RWPE1 (cell line): Measurements from ENCODE around the gene IKZF3.
A peak's percentile ranks its signal among the peaks of the same experiment; 100 is the strongest.
"Not testable (repeated sequence)": the region's sequence is repeated elsewhere in the genome, so short reads cannot be mapped to it uniquely, and the experiment has no call there.

Source experiments
- CTCF ChIA-PET: fragments of 350-600 bp; sonication (Branson Sonifier 250); formaldehyde crosslinking; extraction: SDS; loops from one replicate; lab custom pipeline; 2021; lab: Yijun Ruan, JAX
- POLR2A ChIA-PET: fragments of 400-600 bp; formaldehyde crosslinking; extraction: SDS; loops from one replicate; lab custom pipeline; 2020; ENCODE audit warnings: antibody characterized with exemption; ENCODE audit not compliant: low non-redundant PET; lab: Yijun Ruan, JAX
- DNase-seq: peaks from one replicate; pipeline ENCODE4 v3.0.0; 2012; ENCODE audit warnings: low spot score
- H3K27ac ChIP-seq: fragments of 450-650 bp; 2 replicates; pipeline ENCODE4 v1.5.1; 2017
- TF ChIP-seq, protein P1 (sequence below): fragments of 450-650 bp; conservative IDR thresholded peaks from 2 replicates; pipeline ENCODE4 v1.5.1; 2017; ENCODE audit warnings: low read depth, mild to moderate bottlenecking

Gene IKZF3

DNA sequence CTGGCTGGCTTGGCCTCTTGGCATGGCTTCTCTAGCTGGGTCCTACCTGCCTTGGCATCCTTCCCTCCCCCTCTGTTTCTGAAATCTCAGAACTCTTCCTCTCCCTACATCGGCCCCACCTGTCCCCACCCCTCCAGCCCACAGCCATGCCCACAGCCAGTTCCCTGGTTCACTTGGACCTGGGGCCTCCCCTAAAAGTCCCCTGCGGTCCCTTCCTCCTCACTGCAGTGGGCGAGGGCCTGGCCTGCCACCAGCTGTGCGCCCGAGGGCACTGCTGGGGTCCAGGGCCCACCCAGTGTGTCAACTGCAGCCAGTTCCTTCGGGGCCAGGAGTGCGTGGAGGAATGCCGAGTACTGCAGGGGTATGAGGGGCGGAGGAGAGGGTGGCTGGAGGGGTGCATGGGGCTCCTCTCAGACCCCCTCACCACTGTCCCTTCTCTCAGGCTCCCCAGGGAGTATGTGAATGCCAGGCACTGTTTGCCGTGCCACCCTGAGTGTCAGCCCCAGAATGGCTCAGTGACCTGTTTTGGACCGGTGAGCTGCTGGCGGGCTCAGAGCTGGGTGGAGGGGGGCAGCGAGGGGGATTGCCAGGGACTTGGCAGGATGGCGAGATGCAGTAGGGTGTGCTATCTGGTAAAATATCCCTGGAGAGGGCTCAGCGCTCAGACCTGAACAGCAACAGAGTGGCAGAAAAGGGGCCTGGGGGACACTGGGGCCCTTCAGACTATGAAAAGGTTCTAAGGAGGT lies 147.9 kb downstream of the IKZF3 start:
- peak overlapping the region; percentile 68 for H3K27ac ChIP-seq
- no peak for DNase-seq
- CTCF ChIA-PET, result interaction anchor here (0.8 to 1.5 kb wide), 2 partner anchors 10 to 13 kb away, joined by 3 to 11 read pairs; no protein-coding TSS in a partner anchor
- POLR2A ChIA-PET, result interaction anchor here (0.6 kb wide), 1 partner anchor 35 kb away, joined by 4 read pairs; no protein-coding TSS in a partner anchor
- TF ChIP-seq, protein P1, sequence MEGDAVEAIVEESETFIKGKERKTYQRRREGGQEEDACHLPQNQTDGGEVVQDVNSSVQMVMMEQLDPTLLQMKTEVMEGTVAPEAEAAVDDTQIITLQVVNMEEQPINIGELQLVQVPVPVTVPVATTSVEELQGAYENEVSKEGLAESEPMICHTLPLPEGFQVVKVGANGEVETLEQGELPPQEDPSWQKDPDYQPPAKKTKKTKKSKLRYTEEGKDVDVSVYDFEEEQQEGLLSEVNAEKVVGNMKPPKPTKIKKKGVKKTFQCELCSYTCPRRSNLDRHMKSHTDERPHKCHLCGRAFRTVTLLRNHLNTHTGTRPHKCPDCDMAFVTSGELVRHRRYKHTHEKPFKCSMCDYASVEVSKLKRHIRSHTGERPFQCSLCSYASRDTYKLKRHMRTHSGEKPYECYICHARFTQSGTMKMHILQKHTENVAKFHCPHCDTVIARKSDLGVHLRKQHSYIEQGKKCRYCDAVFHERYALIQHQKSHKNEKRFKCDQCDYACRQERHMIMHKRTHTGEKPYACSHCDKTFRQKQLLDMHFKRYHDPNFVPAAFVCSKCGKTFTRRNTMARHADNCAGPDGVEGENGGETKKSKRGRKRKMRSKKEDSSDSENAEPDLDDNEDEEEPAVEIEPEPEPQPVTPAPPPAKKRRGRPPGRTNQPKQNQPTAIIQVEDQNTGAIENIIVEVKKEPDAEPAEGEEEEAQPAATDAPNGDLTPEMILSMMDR, result no peak

DNA sequence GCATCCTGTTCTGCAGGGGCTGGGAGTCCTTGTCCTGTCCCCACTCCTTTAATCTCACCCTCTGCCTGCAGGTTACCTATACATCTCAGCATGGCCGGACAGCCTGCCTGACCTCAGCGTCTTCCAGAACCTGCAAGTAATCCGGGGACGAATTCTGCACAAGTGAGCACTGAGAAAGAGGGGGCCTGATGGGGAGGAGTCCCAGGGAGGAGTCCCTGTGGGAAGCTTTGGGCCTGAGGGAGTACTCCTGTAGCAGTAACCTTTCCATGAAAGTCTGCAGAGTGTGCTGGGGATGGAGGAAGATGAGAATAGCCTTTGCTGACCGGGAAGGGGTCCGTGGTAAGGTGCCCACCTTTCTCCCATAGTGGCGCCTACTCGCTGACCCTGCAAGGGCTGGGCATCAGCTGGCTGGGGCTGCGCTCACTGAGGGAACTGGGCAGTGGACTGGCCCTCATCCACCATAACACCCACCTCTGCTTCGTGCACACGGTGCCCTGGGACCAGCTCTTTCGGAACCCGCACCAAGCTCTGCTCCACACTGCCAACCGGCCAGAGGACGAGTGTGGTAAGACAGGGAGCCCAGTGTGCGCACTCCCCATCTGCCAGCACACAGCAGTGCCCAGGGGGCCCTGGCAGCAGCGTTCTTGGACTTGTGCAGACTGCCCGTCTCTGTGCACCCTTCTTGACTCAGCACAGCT lies 148.6 kb downstream of the IKZF3 start:
- ChIA-PET CTCF (interaction anchor here (0.8 to 1.2 kb wide), 2 partner anchors 10 to 47 kb away, joined by 3 to 4 read pairs; no protein-coding TSS in a partner anchor), POLR2A (no interaction called here)
- no peak for DNase-seq
- TF ChIP-seq, protein P1, result no peak
- peak overlapping the region; percentile 68 for H3K27ac ChIP-seq

DNA sequence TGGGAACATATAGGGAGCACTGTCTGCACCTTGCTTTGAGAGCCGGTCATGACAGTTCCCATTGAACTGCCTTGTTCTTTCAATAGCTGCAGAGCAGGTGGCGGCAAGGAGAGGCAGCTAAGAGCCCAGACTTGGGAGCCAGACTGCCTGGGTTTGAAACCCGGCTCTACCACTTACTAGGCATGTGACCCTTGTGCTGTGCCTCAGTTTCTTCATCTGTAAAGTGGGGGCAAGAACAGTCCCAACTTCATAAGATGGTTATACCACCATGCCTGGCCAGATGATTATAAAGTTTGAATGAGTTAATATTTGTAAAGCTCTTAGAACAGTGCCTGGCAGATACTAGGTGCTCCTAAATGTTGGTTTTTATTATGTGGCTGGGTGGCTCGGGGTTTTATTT lies 149.9 kb downstream of the IKZF3 start:
- TF ChIP-seq, protein P1, result no peak
- ChIA-PET CTCF (no interaction called here), POLR2A (no interaction called here)
- DNase-seq, result no peak
- H3K27ac ChIP-seq, result no peak overlapping the region

DNA sequence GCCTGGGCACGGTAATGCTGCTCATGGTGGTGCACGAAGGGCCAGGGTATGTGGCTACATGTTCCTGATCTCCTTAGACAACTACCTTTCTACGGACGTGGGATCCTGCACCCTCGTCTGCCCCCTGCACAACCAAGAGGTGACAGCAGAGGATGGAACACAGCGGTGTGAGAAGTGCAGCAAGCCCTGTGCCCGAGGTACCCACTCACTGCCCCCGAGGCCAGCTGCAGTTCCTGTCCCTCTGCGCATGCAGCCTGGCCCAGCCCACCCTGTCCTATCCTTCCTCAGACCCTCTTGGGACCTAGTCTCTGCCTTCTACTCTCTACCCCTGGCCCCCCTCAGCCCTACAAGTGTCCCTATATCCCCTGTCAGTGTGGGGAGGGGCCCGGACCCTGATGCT lies 152.3 kb downstream of the IKZF3 start:
- no peak for DNase-seq
- CTCF ChIA-PET, result no interaction called here
- TF ChIP-seq, protein P1, result no peak
- POLR2A ChIA-PET, result no interaction called here
- H3K27ac ChIP-seq, result no peak overlapping the region

DNA sequence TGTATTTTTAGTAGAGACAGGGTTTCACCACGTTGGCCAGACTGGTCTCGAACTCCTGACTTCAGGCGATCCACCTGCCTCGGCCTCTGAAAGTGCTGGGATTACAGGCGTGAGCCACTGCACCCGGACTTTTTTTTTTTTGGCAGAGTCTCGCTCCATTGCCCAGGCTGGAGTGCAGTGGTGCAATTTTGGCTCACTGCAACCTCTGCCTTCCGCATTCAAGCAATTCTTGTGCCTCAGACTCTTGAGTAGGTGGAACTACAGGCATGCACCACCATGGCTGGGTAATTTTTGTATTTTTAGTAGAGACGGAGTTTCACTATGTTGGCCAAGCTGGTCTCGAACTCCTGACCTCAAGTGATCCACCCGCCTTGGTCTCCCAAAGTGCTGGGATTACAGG lies 153.0 kb downstream of the IKZF3 start:
- H3K27ac ChIP-seq, POLR2A ChIA-PET, DNase-seq: not testable (repeated sequence)
- CTCF ChIA-PET, result interaction anchor here (1.1 kb wide), 1 partner anchor 87 kb away, joined by 4 read pairs; no protein-coding TSS in a partner anchor

DNA sequence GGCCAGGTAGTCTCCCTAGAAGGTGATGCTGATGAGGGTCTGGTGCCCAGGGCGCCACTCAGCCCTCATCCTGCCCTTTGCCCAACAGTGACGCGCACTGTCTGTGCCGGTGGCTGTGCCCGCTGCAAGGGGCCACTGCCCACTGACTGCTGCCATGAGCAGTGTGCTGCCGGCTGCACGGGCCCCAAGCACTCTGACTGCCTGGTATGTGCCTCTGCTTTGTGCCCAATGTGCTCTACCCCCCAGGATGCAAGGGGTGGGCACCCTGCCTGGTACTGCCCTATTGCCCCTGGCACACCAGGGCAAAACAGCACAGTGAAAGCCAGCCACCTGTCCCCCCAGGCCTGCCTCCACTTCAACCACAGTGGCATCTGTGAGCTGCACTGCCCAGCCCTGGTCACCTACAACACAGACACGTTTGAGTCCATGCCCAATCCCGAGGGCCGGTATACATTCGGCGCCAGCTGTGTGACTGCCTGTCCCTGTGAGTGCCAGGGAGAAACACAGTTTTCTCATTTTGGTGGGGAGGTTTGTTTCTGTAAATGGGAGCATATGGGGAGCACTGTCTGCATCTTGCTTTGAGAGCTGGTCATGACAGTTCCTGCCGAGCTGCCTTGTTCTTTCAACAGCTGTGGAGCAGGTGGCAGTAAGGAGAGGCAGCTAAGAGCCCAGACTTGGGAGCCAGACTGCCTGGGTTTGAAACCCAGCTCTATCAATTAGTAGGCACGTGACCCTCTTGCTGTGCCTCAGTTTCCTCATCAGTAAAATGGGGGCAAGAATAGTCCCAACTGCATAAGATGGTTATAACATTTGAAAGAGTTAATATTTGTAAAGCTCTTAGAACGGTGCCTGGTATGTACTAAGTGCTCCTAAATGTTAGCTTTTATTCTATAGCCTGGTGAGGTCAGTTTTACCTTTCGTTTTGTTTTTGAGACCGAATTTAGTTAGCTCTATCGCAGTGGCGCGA lies 153.8 kb downstream of the IKZF3 start:
- TF ChIP-seq, protein P1, result no peak
- DNase-seq, result no peak
- H3K27ac ChIP-seq, result 0 out of 2 replicates have a peak overlapping the region, but pooled peaks have one; percentile 5
- ChIA-PET CTCF (interaction anchor here (1.1 kb wide), 1 partner anchor 87 kb away, joined by 4 read pairs; no protein-coding TSS in a partner anchor), POLR2A (interaction anchor here (0.6 kb wide), 1 partner anchor 153 kb away, joined by 3 read pairs; no protein-coding TSS in a partner anchor)
